Measurements from ENCODE around the gene ABCB8.

DNA sequence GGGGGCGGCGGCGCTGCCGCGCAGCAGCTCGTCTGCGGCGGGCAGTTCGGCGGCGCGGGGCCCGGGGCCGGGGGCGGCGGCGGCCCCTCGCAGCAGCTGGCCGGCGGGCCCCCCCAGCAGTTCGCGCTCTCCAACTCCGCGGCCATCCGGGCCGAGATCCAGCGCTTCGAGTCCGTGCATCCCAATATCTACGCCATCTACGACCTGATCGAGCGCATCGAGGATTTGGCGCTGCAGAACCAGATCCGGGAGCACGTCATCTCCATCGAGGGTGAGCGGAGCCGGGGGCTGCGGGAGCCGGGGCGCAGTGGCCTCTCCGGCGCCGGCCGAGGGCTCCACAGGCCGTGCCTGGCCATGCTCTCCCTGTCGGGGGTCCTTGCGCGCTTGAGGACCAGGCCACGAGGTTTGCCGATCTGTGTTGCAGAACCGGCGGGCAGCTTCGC, 58.6 kb downstream of the ABCB8 start:
- TF ChIP-seq, protein P1, sequence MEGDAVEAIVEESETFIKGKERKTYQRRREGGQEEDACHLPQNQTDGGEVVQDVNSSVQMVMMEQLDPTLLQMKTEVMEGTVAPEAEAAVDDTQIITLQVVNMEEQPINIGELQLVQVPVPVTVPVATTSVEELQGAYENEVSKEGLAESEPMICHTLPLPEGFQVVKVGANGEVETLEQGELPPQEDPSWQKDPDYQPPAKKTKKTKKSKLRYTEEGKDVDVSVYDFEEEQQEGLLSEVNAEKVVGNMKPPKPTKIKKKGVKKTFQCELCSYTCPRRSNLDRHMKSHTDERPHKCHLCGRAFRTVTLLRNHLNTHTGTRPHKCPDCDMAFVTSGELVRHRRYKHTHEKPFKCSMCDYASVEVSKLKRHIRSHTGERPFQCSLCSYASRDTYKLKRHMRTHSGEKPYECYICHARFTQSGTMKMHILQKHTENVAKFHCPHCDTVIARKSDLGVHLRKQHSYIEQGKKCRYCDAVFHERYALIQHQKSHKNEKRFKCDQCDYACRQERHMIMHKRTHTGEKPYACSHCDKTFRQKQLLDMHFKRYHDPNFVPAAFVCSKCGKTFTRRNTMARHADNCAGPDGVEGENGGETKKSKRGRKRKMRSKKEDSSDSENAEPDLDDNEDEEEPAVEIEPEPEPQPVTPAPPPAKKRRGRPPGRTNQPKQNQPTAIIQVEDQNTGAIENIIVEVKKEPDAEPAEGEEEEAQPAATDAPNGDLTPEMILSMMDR (IDR thresholded peaks at IDR 0.05): no peak
- TF ChIP-seq POLR2A (IDR thresholded peaks at IDR 0.05): no peak
